Smooth muscle cell of the brain vasculature (primary cell): ENCODE measurements around the gene IL1RAPL2.

Experiments used
- DNase-seq: peaks from one replicate; pipeline ENCODE4 v3.0.0-alpha.2; 2012; ENCODE audit warnings: low read depth, low spot score

IL1RAPL2 gene

DNA sequence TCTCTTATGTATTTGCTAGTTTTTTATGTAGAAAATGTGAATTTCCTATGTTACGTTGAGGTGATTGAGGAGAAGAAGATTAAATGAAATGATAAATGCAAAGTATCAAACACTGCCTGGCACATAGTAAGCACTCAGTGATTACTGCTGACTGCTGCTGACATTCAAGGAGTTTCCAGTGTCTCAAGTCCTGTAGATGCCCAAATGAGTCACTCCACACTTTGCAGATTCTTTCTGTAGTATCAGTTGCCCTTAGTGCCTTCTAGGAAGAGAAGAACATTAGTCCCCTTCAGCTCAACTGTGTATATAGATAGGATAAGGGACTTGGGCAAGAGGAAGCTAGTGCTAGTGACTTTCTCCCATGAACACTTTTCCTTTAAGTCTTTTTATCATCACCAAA, 895.0 kb downstream of the IL1RAPL2 start:
- no peak for DNase-seq

DNA sequence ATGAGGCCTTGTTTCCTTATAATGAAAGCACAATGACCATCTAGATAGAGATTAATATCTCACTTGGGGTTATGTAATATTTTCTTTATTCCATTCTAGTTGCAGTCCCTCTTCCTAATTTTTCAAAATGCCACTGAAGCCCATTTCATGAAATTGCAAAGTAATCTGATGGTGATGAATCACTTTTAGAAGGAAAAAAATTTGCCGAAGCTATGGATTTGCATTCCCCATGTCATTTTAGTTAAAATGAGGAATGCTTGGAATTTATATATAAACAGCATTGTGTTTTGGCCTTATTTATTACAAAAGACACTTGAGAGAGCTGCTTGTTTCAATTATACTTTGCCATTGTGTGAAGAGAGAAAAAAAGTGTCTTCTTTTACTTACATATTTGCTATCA, 896.2 kb downstream of the IL1RAPL2 start:
- no peak for DNase-seq

DNA sequence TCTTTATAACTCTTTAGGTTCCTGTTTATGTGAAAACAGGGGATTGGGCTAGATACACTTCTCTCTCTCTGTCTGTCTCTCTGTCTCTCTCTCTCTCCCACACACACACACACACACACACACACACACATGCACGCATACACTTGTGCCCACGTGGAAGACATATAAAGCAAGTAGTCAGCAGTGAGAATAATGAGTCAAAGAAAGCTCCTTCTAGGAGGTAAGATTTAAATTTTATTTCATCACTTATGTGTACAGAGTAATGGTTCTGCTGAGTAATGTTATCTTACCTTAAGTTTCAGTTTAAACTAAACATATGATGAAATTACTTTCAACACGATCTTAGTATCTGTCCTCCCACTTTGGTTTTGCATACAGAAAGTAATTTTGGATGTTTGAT, 897.5 kb downstream of the IL1RAPL2 start:
- no peak for DNase-seq

DNA sequence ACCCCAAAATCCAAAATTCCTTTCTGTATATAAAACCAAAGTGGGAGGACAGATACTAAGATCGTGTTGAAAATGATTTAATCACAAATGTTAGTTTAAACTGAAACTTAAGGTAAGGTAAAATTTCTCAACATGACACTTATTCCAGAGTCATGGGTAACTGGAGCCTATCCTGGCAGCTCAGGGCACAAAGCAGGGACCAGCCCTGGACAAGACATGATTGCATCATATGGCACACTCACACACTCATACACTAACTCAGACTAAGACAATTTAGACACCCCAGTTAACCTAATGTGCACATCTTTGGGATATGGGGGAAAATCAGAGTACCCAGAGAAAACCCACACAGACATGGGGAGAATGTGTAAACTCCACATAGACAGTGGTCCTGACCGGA, 898.6 kb downstream of the IL1RAPL2 start:
- no peak for DNase-seq

DNA sequence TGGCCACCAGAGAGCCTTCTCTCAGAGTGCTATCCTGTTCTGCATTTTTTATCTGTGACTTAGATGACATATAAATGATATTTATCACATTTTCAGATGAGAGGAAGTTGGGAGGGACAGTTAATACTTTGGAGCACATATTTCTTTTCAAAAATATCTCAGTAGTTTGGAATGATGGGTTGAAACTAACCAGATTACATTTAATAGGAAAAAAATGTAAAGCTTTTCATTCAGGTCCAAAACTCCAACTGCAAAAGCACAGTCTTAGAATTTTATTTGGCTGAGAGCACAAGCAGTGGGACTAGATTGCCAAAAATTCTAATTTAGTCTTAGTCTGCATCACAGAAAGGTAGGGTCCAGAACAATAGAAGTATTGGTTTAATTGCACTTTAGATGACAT, 902.7 kb downstream of the IL1RAPL2 start:
- DNase-seq = no peak

DNA sequence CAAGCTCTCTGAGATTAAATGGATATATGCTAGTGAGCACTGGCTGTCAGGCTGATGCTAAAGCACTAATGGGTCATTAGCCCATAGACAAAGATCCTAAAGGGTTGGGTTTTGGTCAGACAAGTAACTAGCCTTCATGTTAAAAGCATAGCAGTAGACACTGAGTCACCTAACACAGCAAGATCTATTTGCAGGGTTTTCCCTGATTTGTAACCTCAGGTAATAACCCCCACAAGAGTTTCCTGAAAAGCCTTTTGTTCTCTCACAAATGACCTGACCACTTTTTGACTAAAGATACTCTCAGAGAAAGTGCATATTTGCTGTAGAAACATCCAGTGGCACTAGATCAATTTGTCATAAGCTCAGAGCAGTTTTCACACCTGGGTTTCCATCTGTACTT, 905.6 kb downstream of the IL1RAPL2 start:
- DNase-seq = no peak

DNA sequence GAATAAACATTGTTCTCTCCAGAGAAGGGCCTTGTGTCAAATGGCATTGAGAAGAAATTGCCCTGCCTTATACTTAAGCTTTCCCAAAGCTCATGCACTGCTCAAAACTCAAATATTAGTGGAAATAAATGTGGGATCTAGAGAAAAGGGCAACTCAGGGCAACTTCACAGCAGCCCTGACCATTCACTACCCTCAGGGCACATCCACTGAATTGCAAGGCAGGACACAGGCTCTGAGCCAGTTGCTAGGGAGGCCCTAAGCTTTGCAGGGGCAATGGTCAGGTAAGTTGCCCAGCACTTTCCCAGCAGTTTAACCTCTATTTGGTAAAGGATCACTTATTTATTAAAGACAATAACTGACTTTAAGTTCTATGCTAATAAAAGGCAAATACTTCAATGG, 909.8 kb downstream of the IL1RAPL2 start:
- DNase-seq = no peak

DNA sequence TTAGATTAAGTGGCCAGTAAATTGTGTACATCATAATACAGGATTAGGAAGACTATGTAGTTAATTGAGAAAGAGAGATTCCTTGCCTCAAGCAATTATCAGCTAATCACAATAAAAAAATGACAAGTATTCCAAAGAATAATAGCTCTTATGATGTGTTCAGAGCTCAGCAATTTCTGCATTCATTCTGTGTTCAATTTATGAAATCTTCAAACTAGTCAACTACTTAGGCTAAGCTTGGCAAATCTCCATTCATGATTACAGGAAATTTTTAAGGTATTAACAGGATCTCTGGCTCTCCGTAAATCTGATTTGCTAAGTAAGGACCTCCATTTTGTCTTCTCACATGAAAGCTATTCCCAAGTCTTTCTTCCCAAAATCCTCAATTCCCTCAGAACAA, 911.4 kb downstream of the IL1RAPL2 start:
- no peak for DNase-seq

DNA sequence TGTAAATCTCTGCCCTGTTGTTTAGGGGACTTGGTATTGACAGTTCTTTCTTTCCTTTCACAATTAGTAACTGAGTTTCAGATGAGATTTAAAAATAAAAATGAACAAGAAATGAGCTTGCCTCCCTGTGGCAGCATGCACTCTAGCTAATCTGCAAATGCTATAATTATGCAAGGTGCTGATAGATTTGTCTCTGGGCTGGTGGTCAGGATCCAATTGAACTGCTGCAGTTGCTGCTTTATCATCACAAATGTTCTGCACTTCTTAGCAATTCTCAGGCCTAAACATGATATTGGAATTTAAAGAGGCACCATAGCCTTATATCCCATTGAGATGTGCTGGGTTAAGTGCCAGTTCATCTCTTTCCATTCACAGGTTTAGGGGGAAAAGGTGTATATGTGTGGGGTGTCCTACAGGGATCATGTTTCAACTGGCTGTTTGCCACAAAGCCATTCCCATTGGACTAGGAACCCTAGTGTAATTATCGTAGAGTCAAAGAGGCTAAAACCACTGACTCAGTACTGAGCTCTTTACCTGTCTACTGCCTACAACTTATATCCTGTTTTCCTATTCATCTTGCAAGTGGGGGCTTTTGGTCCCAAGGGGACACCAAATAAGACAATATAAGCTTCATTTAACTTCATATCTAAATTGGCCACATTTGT, 914.8 kb downstream of the IL1RAPL2 start:
- no peak for DNase-seq

DNA sequence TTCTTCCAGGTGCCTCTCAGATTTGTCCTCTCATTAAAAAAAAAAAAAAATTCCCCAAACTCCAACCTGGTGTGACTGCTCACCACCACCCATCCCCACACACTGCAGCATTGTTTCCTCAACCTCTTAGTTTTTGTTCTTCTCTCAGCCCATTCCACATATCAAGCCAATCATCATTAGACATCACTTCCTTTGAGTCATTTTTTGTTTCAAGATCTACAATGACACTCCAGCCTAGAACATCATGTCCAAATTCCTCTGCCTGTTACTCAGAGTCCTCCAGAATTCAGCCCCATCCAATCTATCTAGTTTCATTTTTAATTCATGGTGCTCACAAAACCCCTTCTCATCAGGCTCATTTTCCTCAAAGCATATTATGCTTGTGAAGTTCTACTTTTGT, 917.0 kb downstream of the IL1RAPL2 start:
- DNase-seq = no peak

DNA sequence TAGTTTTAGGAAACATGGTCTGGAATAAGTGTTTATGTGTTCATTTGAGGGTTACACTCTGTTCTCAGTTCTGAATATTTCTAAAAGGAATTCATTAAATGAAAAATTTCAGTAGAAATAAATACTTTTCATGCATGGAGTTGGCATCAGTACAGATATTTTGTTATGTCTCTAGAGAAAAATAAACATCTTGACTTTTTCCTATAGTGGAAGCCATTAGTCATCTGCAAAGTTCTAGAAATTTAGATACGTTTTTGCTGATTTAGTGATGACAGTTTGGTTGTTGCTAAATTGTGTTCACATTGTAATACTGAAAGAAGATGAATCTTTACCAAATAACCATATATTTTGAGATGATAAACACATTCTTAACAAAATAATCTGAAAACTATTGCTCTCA, 922.7 kb downstream of the IL1RAPL2 start:
- no peak for DNase-seq

DNA sequence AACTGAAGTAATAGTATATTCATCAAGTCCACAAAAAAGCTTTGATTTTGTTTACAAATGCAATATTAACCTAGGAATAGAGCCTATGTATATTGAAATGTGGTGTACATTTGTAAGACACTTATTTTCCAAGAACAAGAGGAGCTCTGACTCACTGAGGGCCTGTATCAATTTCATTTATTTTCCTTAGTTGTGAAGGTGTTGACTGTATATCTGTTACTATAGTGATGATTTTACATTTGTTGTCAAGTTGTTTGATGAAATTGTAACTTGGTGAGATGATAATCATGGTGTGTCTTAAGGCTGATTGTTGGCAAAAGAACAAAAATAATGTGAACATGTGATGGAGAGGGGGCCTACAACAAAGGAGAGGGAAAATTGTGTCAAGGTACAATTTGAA, 929.4 kb downstream of the IL1RAPL2 start:
- DNase-seq = no peak

DNA sequence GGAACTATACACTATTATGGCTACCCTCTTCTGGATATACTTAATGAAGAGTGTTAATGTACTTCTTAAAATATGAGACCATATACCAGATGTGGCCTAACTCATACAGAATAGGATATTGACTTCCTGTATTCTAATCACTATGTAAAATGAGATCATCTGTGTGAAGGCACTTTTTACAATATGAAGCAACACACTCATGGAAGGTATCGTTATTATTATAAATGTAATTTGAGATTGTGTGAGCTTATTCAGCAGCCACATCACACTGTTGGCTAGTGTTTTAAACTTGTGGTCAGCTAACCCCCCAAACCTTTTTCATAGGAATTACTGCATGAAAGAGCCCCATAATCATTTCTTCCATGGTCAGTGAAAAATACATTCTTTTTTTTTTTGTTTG, 936.3 kb downstream of the IL1RAPL2 start:
- no peak for DNase-seq

DNA sequence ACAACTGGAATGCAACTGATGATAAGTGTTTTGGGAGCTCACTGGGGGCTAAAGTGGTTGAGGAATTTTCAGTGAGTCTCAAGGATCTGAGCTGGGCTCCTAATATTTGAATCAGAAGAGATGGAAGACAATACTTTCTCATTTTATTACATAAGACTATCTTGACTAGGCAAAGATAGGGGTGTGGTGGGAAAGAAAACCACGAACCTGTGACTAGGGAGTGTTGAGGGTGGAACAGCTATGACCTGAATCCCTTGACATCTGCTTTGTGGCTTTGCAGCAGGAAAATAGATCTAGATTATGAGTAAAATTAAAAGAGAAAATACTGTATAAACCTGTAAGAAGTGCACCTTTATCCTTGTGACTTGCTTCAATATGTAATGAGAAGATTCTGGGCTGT, 949.6 kb downstream of the IL1RAPL2 start:
- no peak for DNase-seq

DNA sequence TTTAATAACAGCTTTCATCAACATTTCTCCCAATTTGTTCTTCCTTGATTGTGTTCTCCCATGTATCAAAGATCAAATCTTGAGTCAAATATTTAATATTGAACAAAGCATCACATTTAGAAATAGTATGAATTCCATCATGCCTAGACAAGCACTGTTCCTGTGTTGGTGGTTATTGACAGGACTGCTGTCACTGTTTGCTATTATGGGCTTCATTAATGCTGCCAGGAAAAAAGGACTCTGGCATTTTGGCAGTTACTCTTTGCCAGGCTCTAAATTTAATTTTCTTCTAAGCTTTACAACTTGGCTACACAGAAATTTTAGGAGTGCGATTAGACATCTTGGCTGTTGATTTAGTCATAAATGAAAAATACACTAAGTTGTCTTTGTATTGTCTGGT, 960.4 kb downstream of the IL1RAPL2 start:
- DNase-seq = no peak

DNA sequence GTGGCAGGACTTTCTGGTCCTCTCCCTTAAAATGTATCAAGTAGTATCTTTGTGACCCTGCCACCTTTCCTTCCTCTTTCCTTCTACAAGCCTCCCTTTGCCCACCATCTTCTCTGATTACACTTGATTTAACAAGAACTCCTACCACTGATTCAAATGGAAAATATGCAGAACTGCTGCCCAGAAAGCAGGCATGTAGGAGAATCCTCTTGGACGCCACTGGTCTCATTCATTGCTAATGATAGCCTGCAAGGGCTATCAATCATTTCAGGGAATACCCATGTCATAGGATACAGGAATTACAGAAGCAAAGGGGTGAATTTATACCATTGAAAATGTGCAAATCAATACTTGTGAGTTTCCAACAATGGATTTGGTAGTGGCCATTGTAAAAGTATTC, 961.8 kb downstream of the IL1RAPL2 start:
- no peak for DNase-seq

DNA sequence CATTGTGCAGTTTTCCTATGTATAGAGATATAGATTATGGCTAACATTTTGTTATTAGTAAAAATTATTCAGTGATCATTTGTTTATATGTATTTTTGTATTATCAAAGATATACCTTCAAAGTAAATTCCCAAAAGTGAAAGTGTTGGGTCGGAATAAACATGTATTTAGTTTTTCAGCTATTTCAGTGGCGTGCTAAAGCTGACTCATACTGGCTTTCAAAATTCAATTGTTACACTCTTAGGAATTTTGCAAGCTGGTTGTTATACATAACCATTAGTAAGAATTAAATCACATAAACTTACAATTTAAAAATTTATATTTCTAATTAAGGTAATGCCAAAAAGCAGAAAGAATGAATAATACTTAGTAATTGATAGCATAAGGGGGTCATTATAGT, 968.0 kb downstream of the IL1RAPL2 start:
- DNase-seq = no peak

DNA sequence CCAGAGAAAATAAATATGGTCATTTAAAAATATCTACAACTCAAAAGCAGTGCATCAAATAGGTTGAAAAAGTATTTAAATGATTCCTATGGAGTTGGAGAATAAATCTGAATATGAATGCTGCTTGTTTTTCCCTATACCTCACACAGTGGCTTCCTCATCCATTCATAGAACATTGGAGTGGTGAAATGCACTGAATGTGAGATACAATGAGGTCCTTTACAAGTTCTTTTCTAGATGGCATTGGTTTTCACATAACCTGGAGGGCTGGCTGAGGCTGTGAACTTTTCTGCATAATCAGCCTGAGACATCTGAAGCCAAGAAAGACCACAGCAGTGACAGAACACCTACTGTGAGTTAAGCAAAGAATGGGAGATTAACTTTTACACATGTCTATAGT, 977.3 kb downstream of the IL1RAPL2 start:
- DNase-seq = no peak

DNA sequence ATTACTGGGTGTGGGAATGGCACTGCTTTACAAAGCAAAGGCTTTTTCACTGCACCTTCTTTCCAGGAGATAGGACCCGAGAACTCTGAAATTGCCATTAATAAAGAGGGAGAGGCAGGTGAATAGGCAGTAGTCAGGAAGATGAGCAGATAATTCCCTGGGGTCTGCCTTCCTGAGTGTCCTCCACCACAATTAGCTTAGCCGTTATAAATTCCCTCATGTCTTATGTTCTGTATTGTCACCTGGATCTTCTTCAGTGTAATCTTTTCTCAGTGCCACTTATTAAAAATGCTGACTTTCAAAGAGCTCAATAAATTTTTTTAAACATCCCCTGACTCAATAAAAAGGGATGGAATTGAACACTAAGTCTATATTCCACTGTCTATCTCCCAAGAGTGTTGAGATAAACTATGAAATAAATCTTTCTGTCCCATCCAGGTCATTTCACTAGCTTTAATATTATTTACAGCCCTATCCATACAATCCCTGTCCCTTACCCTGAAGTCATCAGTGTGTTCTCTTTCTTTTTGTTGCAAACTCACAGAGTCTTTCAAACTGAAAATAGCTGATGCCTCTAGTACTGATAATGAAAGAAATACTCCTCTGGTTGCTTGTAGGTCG, 984.2 kb downstream of the IL1RAPL2 start:
- DNase-seq = no peak

DNA sequence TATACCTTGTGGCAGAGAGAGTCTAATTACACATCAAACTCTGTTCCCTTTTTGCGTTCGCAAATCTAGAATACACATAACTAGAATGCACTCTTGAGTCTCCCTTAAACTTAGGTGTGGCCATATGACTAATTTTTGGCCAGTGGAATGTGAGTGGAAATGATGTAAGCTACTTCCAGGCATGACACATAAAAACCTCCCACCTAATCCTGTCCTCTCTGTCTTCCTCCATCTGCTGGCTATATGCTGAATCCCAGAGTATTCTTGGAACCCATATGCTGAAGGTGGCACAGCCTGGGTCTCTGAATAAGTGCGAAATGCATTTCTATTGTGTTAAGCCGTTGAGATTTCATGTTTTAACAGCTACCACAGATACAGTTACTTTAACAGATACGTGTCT, 986.4 kb downstream of the IL1RAPL2 start:
- no peak for DNase-seq

DNA sequence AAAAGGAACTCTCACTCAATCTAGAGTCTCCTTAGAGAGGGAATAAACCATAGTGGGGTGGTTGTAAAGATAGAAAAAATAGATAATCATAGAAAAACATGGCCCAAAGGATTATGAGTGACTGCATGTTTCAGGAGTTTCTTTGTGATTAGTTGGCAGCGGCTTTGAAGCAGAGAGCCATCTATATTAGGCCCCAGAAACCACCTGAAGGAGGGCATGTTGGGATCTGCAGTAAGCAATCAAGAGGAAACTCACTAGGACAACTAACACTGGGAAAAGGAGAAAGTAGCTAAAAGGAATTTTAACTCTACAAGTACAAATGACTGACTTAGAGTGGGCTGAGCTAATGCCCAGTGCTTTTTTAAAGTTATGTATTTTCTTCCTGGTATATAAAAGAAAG, 987.1 kb downstream of the IL1RAPL2 start:
- DNase-seq = no peak

DNA sequence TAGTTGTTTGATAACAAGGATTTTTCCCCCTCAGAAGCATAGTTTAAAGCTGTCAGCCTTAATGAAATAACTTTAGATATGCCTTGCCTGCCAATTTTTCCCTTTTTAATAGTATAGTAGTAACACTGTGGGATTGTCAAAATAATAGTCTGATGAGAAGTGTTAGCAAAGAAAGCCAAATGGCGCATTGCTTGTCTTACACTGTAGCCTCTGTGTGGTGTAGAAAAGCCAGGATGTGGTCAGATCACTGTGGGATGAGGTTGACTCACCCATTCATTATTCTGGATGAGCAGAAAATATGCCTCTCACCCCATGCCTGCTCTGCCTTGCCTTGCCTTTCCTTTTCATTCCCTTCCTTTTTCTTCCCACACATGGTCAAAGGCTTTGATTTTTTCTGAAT, 998.5 kb downstream of the IL1RAPL2 start:
- DNase-seq = peak; percentile 46

DNA sequence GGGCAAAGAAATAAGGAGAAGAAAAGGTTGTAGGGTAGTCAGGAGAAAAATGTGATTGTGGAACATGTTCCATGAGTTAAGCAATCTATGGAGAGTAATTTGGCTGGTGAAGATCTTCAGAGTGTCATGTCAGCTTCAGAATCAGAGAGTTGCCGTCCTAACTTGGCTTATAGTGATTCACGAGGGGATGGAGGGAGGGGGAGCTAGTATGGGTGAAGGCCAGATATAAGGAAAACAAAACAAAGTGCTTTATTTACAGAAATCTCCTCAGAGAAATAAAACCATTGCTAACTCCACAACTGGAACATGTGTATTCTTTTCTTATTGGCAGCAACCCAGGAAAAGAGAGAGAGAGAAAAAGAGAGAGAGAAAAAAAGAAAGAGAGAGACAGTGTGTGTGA, 999.9 kb downstream of the IL1RAPL2 start:
- no peak for DNase-seq

DNA sequence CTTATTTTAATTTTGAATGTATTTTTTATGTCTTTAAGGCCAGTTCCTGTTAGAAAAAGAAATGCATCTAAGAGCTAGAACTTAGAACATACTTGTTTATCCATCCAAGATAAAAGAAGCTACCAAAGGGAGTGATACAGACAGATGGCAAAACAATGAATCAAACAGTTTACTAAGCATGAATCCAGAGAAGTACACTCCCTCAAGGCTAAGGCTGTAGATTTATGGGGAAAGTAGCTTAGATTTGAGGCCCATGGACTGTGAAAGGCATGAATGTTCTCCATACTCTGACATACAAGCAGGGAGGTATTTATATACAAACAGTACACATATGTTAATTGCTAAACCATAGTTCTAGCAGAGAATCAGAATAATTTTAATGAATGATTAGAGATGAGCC, 1001.1 kb downstream of the IL1RAPL2 start:
- DNase-seq = no peak
